Prostate gland (tissue), 2 donors: ENCODE data around the gene TLDC2. TPM values are rescaled to one million over a fixed set of nuclear protein-coding genes. Genes with fewer than 3 reads are reported as not detected.

Experiments used
- DNase-seq: peaks from one replicate; pipeline ENCODE4 v3.0.0-alpha.2; 2019; ENCODE audit warnings: low spot score
- H3K27ac ChIP-seq, 2 donors: fragments of 200-600 bp; sonication (generic); 2 replicates each; pipeline ENCODE4 v1.5.1; 2017 to 2019
- H3K27me3 ChIP-seq: fragments of 200-600 bp; sonication (generic); replicated peaks from 2 replicates; pipeline ENCODE4 v1.5.1; 2019; ENCODE audit not compliant: insufficient read depth
- H3K36me3 ChIP-seq, 2 donors: fragments of 200-600 bp; sonication (generic); 1 replicate in 1 of 2; 2 replicates in 1 of 2; pipeline versions ENCODE4 v1.5.1 to v1.8.1; 2017 to 2019
- H3K4me1 ChIP-seq: fragments of 200-600 bp; sonication (generic); replicated peaks from 2 replicates; pipeline ENCODE4 v1.5.1; 2019
- H3K4me3 ChIP-seq, 2 donors: fragments of 200-600 bp; sonication (generic); 2 replicates each; pipeline ENCODE4 v1.5.1; 2017 to 2019
- H3K9me3 ChIP-seq: fragments of 200-600 bp; sonication (generic); 2 replicates; pipeline ENCODE4 v1.5.1; 2017
- CTCF ChIP-seq, 4 experiments: fragments of 200-600 bp in 2 of 4; fragments of 450-650 bp in 2 of 4; sonication (generic) in 2 of 4; IDR thresholded peaks; 1 replicate in 3 of 4; 2 replicates in 1 of 4; pipeline ENCODE4 v1.5.1; 2016 to 2019; ENCODE audit warnings: antibody characterized with exemption in 4 of 4, mild to moderate bottlenecking in 2 of 4, moderate library complexity in 2 of 4
- POLR2A ChIP-seq: fragments of 450-650 bp; IDR thresholded peaks from one replicate; pipeline ENCODE4 v1.6.1; 2016; ENCODE audit warnings: antibody characterized with exemption, mild to moderate bottlenecking
- POLR2AphosphoS5 ChIP-seq: sonication (generic); formaldehyde crosslinking; IDR thresholded peaks from one replicate; pipeline ENCODE4 v1.6.1; 2017; ENCODE audit warnings: antibody characterized with exemption
- WGBS: methylation state at CpG from one replicate; pipeline ENCODE4 v1.1.5; 2018; 5-methylcytosine and 5-hydroxymethylcytosine counted together
- intact Hi-C: fragments of 100-400 bp; cut with DNase I; formaldehyde crosslinking; loops from one replicate; pipeline ENCODE4 v1.14.2; 2022
- total RNA-seq, 2 donors: library from RNA; depleted of rRNA; stranded (reverse); fragments of >200 nt; gene quantifications; one replicate each; pipeline ENCODE4 v1.1.0, GENCODE V29; 2016

TLDC2 gene
- total RNA-seq, 2 donors from 2014 or later, result 0.14 to 1.3 TPM

GRCh38 chr20:36920334-36920730 is 44.4 kb downstream of the TLDC2 start:
- intact Hi-C loops, result no loop called here
- no peak overlapping the region for H3K27ac ChIP-seq
- no peaks in the 10 kb centered on the region for H3K4me1 ChIP-seq
- no peak for TF ChIP-seq POLR2AphosphoS5
- no peak for TF ChIP-seq CTCF (IDR thresholded peaks at IDR 0.05)
- TF ChIP-seq POLR2A, result no peak
- 86% methylated on average over 8 of the region's 8 CpGs for WGBS
- H3K27me3 ChIP-seq, result no peaks in the 10 kb centered on the region
- no peak overlapping the region for H3K4me3 ChIP-seq
- DNase-seq, result no peak
- no peaks in the 10 kb centered on the region for H3K36me3 ChIP-seq
- H3K9me3 ChIP-seq, result no peaks in the 10 kb centered on the region

- DNase-seq, result no peak
- Histone ChIP-seq H3K27ac (no peak overlapping the region), H3K9me3 (no peaks in the 10 kb centered on the region), H3K4me1 (no peaks in the 10 kb centered on the region), H3K36me3 (no peaks in the 10 kb centered on the region), H3K27me3 (no peaks in the 10 kb centered on the region), H3K4me3 (no peak overlapping the region)
- TF ChIP-seq POLR2AphosphoS5, result no peak
- no peak for TF ChIP-seq POLR2A
- TF ChIP-seq CTCF (IDR thresholded peaks at IDR 0.05), result no peak
- intact Hi-C loops, result no loop called here
- 84% methylated on average over 9 of the region's 9 CpGs for WGBS
Measured at GRCh38 chr20:36924167-36925045, 48.5 kb downstream of the TLDC2 start.

- H3K36me3 ChIP-seq, result no peaks in the 10 kb centered on the region
- whole genome bisulfite sequencing, result 60% methylated on average over 2 of the region's 2 CpGs
- intact Hi-C loops, result no loop called here
- H3K4me1 ChIP-seq, result no peaks in the 10 kb centered on the region
- DNase-seq, result no peak
- no peaks in the 10 kb centered on the region for H3K9me3 ChIP-seq
- H3K4me3 ChIP-seq, result no peak overlapping the region
- H3K27ac ChIP-seq, result no peak overlapping the region
- no peaks in the 10 kb centered on the region for H3K27me3 ChIP-seq
- TF ChIP-seq CTCF (IDR thresholded peaks at IDR 0.05) (no peak), POLR2A (no peak), POLR2AphosphoS5 (no peak)
Measured at GRCh38 chr20:36925234-36925633, 49.3 kb downstream of the TLDC2 start.

- no peak for DNase-seq
- TF ChIP-seq POLR2AphosphoS5 (no peak), CTCF (IDR thresholded peaks at IDR 0.05) (no peak), POLR2A (no peak)
- H3K27ac ChIP-seq, result no peak overlapping the region
- no peaks in the 10 kb centered on the region for H3K4me1 ChIP-seq
- intact Hi-C loops, result no loop called here
- no peak overlapping the region for H3K4me3 ChIP-seq
- no peaks in the 10 kb centered on the region for H3K27me3 ChIP-seq
- WGBS, result 83% methylated on average over 6 of the region's 6 CpGs
- H3K36me3 ChIP-seq, result no peaks in the 10 kb centered on the region
- no peaks in the 10 kb centered on the region for H3K9me3 ChIP-seq
Measured at GRCh38 chr20:36926653-36927200, 50.8 kb downstream of the TLDC2 start.

GRCh38 chr20:36927704-36928103 is 51.8 kb downstream of the TLDC2 start:
- no peak for DNase-seq
- TF ChIP-seq CTCF (IDR thresholded peaks at IDR 0.05), result no peak
- TF ChIP-seq POLR2A, result no peak
- TF ChIP-seq POLR2AphosphoS5, result no peak
- Histone ChIP-seq H3K36me3 (no peaks in the 10 kb centered on the region), H3K27ac (no peak overlapping the region), H3K4me3 (no peak overlapping the region), H3K9me3 (no peaks in the 10 kb centered on the region), H3K27me3 (no peaks in the 10 kb centered on the region), H3K4me1 (no peaks in the 10 kb centered on the region)
- WGBS, result 72% methylated on average over 1 of the region's 1 CpG
- intact Hi-C loops, result no loop called here
